ENCODE measurements around the gene NAA40.

- TF ChIP-seq ZBTB8A (tag by site-specific recombination; IDR thresholded peaks at IDR 0.05) (no peak), ZBTB49 (tag by site-specific recombination; IDR thresholded peaks at IDR 0.05; ENCODE audit: low read depth) (no peak), YY1 (tag by site-specific recombination; IDR thresholded peaks at IDR 0.05) (no peak)
Measured at GRCh38 chr11:63958008-63958407, 19.2 kb downstream of the NAA40 start.

All from HEK293 (cell line).